ENCODE results near the gene SGTA.

DNA sequence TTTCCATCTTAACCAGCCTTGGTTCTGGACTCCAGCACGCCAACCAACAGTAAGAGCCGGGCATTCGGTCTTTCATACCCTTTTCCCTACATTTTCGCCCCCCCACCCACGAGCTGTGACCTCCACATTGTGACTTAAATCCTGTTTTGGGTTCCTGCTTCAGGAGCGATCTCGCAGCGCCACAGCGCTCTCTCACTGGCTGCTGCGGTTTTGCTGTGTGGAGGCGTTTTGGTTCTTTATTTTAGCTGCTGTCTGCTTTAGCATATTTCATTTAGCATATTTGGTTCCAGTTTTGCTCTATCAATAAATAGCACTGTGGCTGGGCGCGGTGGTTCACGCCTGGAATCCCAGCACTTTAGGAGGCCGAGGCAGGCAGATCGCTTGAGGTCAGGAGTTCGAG lies 23.7 kb downstream of the SGTA start:
- no peak for TF ChIP-seq CTCF (IDR thresholded peaks at IDR 0.05)
- no peak for TF ChIP-seq ZFX (IDR thresholded peaks at IDR 0.05; ENCODE audit: borderline replicate concordance)
